ENCODE data around the gene TSPAN3.

The TSPAN3 gene

DNA sequence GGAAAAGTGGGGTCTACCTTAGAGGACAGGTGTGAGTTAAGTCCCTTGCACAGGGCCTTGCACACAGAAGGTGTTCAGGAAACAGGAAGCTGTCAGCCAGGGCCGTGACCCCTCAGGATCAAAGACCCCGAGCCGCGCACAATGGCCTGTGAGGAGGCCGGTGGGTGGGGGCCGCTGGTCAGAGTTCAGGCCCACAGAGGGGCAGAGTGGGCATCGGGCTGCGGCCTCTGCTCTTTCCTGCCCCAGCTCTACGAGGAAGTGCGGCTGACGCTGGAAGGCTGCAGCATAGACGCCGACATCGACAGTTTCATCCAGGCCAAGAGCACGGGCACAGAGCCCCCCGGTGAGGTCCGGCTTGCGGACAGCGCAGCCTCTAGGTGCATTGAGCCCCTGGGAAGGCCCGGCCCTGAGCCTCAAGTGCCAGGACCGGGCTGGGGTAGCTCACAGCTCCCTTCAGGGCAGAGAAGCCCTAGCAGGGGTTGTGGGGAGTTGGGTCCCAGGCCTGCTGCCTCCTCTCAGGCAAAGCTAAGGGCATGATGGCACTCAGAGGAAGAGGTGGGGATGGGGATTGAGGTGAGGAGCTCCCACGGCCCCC is 38.8 kb downstream of the TSPAN3 start:
- H3K14ac ChIP-seq (ENCODE audit: low read length): no peak overlapping the region
- H2BK120ac ChIP-seq (ENCODE audit: low read depth, low read length): peak overlapping the region; percentile 64
- H2AFZ ChIP-seq (ENCODE audit: low read length): no peak overlapping the region
- no peak overlapping the region for H3K23ac ChIP-seq (ENCODE audit: low read depth, low read length, poor library complexity)
- no peak overlapping the region for H3K27ac ChIP-seq (replicated peaks; ENCODE audit: low read length)
- DNase-seq (ENCODE audit: low spot score): no peak
- peaks cover 3% of the 10 kb centered on the region for H3K79me1 ChIP-seq (ENCODE audit: low read depth, low read length)
- H2AK5ac ChIP-seq (ENCODE audit: low read depth, low read length): peak overlapping the region; percentile 41
- H3K4me1 ChIP-seq (ENCODE audit: control insufficient read depth in 2 of 2, insufficient read depth in 1 of 2, low read depth in 1 of 2, low read length in 2 of 2): peaks cover 24 to 38% of the 10 kb centered on the region in 2 donors
- no peak overlapping the region for H3K9ac ChIP-seq (ENCODE audit: low read depth, low read length, poor library complexity)
- peaks cover 0 to 5% (median 4%) of the 10 kb centered on the region in 3 experiments for H3K27me3 ChIP-seq (ENCODE audit: control insufficient read depth in 3 of 3, insufficient read depth in 3 of 3, low read depth in 1 of 3, low read length in 3 of 3)
- H3K4me3 ChIP-seq (ENCODE audit: low read length in 2 of 2): no peak overlapping the region
- no peak overlapping the region for H4K91ac ChIP-seq (ENCODE audit: low read depth, low read length, poor library complexity)
- no peak overlapping the region for H3K4ac ChIP-seq (ENCODE audit: low read length)
- H3K18ac ChIP-seq (ENCODE audit: low read length): peak overlapping the region; percentile 65
- H2BK12ac ChIP-seq (ENCODE audit: low read length): no peak overlapping the region
- H3K36me3 ChIP-seq (replicated peaks in 1 of 2; ENCODE audit: control insufficient read depth in 2 of 2, insufficient read depth in 2 of 2, low read length in 2 of 2): peaks cover 11 to 20% of the 10 kb centered on the region in 2 donors
- WGBS, 2 donors (ENCODE audit: extremely low coverage in 2 of 2, insufficient read length in 2 of 2, insufficient replicate concordance in 1 of 2): no CpG with 5 or more reads among the region's 22 CpGs
- H4K8ac ChIP-seq (ENCODE audit: low read depth, low read length): no peak overlapping the region
- H2BK15ac ChIP-seq (ENCODE audit: low read length): peak overlapping the region; percentile 59
- peak overlapping the region; percentile 32 for H2BK5ac ChIP-seq (ENCODE audit: low read length)
- no peak overlapping the region for H3K4me2 ChIP-seq (ENCODE audit: insufficient read depth, low read length, poor library complexity, severe bottlenecking)
- no peaks in the 10 kb centered on the region for H3K9me3 ChIP-seq (replicated peaks in 1 of 2; ENCODE audit: control insufficient read depth in 2 of 2, insufficient read depth in 1 of 2, low read depth in 1 of 2, low read length in 2 of 2)

DNA sequence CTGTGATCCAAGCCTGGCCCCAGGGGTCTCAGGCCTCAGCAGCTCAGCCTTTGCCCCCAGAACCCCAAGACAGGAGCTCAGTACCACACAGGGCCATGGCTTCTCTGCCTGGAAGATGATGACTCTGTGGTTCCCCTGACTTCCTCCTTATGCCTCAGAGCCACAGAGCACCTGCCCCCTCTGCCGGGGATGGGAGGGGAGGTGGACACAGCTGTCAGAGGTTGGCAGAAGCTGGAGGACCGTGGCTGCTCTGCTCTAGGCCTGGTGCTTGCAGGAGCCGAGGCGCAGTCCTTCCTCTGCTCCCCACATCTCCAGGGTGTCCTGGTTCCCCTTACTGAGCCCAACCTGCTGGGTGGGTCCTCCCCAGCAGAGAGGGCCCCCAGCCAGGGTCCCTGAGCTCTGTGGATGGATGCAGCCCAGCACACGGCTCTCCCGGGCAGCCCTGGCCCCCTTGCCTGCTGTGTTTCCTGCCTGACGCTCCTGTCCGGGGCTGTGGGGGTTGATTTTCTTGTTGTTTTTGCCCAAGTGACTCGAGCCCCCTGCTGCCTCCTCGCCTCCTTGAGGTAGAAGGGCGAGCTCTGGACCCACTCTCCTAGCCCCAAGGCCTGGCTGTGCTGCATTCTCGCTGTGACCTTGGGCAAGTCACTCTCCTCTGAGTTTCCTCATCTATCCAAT is 39.4 kb downstream of the TSPAN3 start:
- no peak overlapping the region for H2BK120ac ChIP-seq (ENCODE audit: low read depth, low read length)
- H3K79me1 ChIP-seq (ENCODE audit: low read depth, low read length): peaks cover 3% of the 10 kb centered on the region
- peak overlapping the region; percentile 72 for H3K18ac ChIP-seq (ENCODE audit: low read length)
- no peak overlapping the region for H4K8ac ChIP-seq (ENCODE audit: low read depth, low read length)
- peak overlapping the region; percentile 95 for H3K14ac ChIP-seq (ENCODE audit: low read length)
- H3K23ac ChIP-seq (ENCODE audit: low read depth, low read length, poor library complexity): peak overlapping the region; percentile 78
- no peak overlapping the region for H3K27ac ChIP-seq (replicated peaks; ENCODE audit: low read length)
- peaks cover 0 to 11% (median 4%) of the 10 kb centered on the region in 3 experiments for H3K27me3 ChIP-seq (ENCODE audit: control insufficient read depth in 3 of 3, insufficient read depth in 3 of 3, low read depth in 1 of 3, low read length in 3 of 3)
- peak overlapping the region; percentile 25 for H2BK5ac ChIP-seq (ENCODE audit: low read length)
- peak overlapping the region; percentile 41 for H2AK5ac ChIP-seq (ENCODE audit: low read depth, low read length)
- no peak overlapping the region for H3K9ac ChIP-seq (ENCODE audit: low read depth, low read length, poor library complexity)
- H3K9me3 ChIP-seq (replicated peaks in 1 of 2; ENCODE audit: control insufficient read depth in 2 of 2, insufficient read depth in 1 of 2, low read depth in 1 of 2, low read length in 2 of 2): no peaks in the 10 kb centered on the region
- WGBS, 2 donors (ENCODE audit: extremely low coverage in 2 of 2, insufficient read length in 2 of 2, insufficient replicate concordance in 1 of 2): no CpG with 5 or more reads among the region's 12 CpGs
- H2BK15ac ChIP-seq (ENCODE audit: low read length): peak overlapping the region; percentile 69
- H3K4ac ChIP-seq (ENCODE audit: low read length): peak overlapping the region; percentile 59
- peak overlapping the region; percentile 46 for H2BK12ac ChIP-seq (ENCODE audit: low read length)
- peaks cover 24 to 40% of the 10 kb centered on the region in 2 donors for H3K4me1 ChIP-seq (ENCODE audit: control insufficient read depth in 2 of 2, insufficient read depth in 1 of 2, low read depth in 1 of 2, low read length in 2 of 2)
- H3K36me3 ChIP-seq (replicated peaks in 1 of 2; ENCODE audit: control insufficient read depth in 2 of 2, insufficient read depth in 2 of 2, low read length in 2 of 2): peaks cover 6 to 13% of the 10 kb centered on the region in 2 donors
- peak overlapping the region; percentile 80 for H2AFZ ChIP-seq (ENCODE audit: low read length)
- no peak for DNase-seq (ENCODE audit: low spot score)
- no peak overlapping the region for H4K91ac ChIP-seq (ENCODE audit: low read depth, low read length, poor library complexity)
- no peak overlapping the region for H3K4me3 ChIP-seq (ENCODE audit: low read length in 2 of 2)
- H3K4me2 ChIP-seq (ENCODE audit: insufficient read depth, low read length, poor library complexity, severe bottlenecking): no peak overlapping the region

- no peak overlapping the region for H3K4me2 ChIP-seq (ENCODE audit: insufficient read depth, low read length, poor library complexity, severe bottlenecking)
- peak overlapping the region; percentile 3 for H3K14ac ChIP-seq (ENCODE audit: low read length)
- peaks cover 0 to 17% (median 4%) of the 10 kb centered on the region in 3 experiments for H3K27me3 ChIP-seq (ENCODE audit: control insufficient read depth in 3 of 3, insufficient read depth in 3 of 3, low read depth in 1 of 3, low read length in 3 of 3)
- peaks cover 2 to 8% of the 10 kb centered on the region in 2 donors for H3K36me3 ChIP-seq (replicated peaks in 1 of 2; ENCODE audit: control insufficient read depth in 2 of 2, insufficient read depth in 2 of 2, low read length in 2 of 2)
- no peak overlapping the region for H4K8ac ChIP-seq (ENCODE audit: low read depth, low read length)
- H3K9ac ChIP-seq (ENCODE audit: low read depth, low read length, poor library complexity): peak overlapping the region; percentile 71
- H2BK15ac ChIP-seq (ENCODE audit: low read length): peak overlapping the region; percentile 69
- H3K9me3 ChIP-seq (replicated peaks in 1 of 2; ENCODE audit: control insufficient read depth in 2 of 2, insufficient read depth in 1 of 2, low read depth in 1 of 2, low read length in 2 of 2): no peaks in the 10 kb centered on the region
- H4K91ac ChIP-seq (ENCODE audit: low read depth, low read length, poor library complexity): peak overlapping the region; percentile 79
- H3K4me3 ChIP-seq (ENCODE audit: low read length in 2 of 2): no peak overlapping the region
- peak overlapping the region; percentile 33 for H3K27ac ChIP-seq (replicated peaks; ENCODE audit: low read length)
- peak overlapping the region; percentile 59 for H3K4ac ChIP-seq (ENCODE audit: low read length)
- H2BK120ac ChIP-seq (ENCODE audit: low read depth, low read length): no peak overlapping the region
- peak overlapping the region; percentile 46 for H2BK12ac ChIP-seq (ENCODE audit: low read length)
- DNase-seq (ENCODE audit: low spot score): no peak
- peak overlapping the region; percentile 80 for H2AFZ ChIP-seq (ENCODE audit: low read length)
- H3K18ac ChIP-seq (ENCODE audit: low read length): peak overlapping the region; percentile 72
- H2AK5ac ChIP-seq (ENCODE audit: low read depth, low read length): peak overlapping the region; percentile 41
- peak overlapping the region; percentile 78 for H3K23ac ChIP-seq (ENCODE audit: low read depth, low read length, poor library complexity)
- peaks cover 24 to 40% of the 10 kb centered on the region in 2 donors for H3K4me1 ChIP-seq (ENCODE audit: control insufficient read depth in 2 of 2, insufficient read depth in 1 of 2, low read depth in 1 of 2, low read length in 2 of 2)
- WGBS, 2 donors (ENCODE audit: extremely low coverage in 2 of 2, insufficient read length in 2 of 2, insufficient replicate concordance in 1 of 2): no CpG with 5 or more reads among the region's 10 CpGs
- peaks cover 3% of the 10 kb centered on the region for H3K79me1 ChIP-seq (ENCODE audit: low read depth, low read length)
- H2BK5ac ChIP-seq (ENCODE audit: low read length): peak overlapping the region; percentile 25
Observed at GRCh38 chr15:77030928-77031375, 40.0 kb downstream of the TSPAN3 start.

Data from neuronal stem cell (in vitro differentiated cells).